Naive thymus-derived CD4-positive, alpha-beta T cell (primary cell): Measurements from ENCODE around the gene KIF21A. TPM values are rescaled to one million over a fixed set of nuclear protein-coding genes. Genes with fewer than 3 reads are reported as not detected.
A peak's percentile ranks its signal among the peaks of the same experiment; 100 is the strongest.

Source experiments
- ATAC-seq: fragments of 150-1000 bp; cut with Tn5 transposase; 2 replicates; pipeline ENCODE4 v1.10.0; 2021; ENCODE audit warnings: mild to moderate bottlenecking, moderate library complexity
- CTCF ChIA-PET: fragments of 350-600 bp; sonication (Branson Sonifier 250); formaldehyde crosslinking; loops from one replicate; lab custom pipeline; 2021; ENCODE audit warnings: antibody characterized with exemption; lab: Charles Lee
- POLR2A ChIA-PET: fragments of 350-600 bp; sonication (Branson Sonifier 250); formaldehyde crosslinking; loops from one replicate; lab custom pipeline; 2021; ENCODE audit warnings: antibody characterized with exemption, inconsistent platforms; lab: Charles Lee
- DNase-seq, 9 donors: peaks; one replicate each; pipeline versions ENCODE4 v3.0.0 to v3.0.0-alpha.2; 2020 to 2022; ENCODE audit warnings: mixed read lengths in 1 of 9
- H3K27ac ChIP-seq: one replicate; pipeline ENCODE4 v1.7.0; 2013; ENCODE audit warnings: mild to moderate bottlenecking, low read depth, low read length, moderate library complexity
- H3K27me3 ChIP-seq, 2 donors: one replicate each; pipeline ENCODE4 v1.7.0; 2013; ENCODE audit warnings: low read length in 2 of 2, mild to moderate bottlenecking in 2 of 2, moderate library complexity in 2 of 2; ENCODE audit not compliant: control insufficient read depth in 2 of 2, insufficient read depth in 2 of 2
- H3K36me3 ChIP-seq, 3 experiments: 1 replicate in 2 of 3; 2 replicates in 1 of 3; pipeline ENCODE4 v1.7.0; 2013; ENCODE audit warnings: low read length in 3 of 3, mild to moderate bottlenecking in 3 of 3, moderate library complexity in 1 of 3; ENCODE audit not compliant: insufficient read depth in 3 of 3, control insufficient read depth in 2 of 3
- H3K4me1 ChIP-seq, 2 donors: one replicate each; pipeline ENCODE4 v1.7.0; 2013; ENCODE audit warnings: low read length in 2 of 2, mild to moderate bottlenecking in 2 of 2, moderate library complexity in 1 of 2; ENCODE audit not compliant: control insufficient read depth in 2 of 2, insufficient read depth in 2 of 2
- H3K4me3 ChIP-seq: 2 replicates; pipeline ENCODE4 v1.7.0; 2013; ENCODE audit warnings: mild to moderate bottlenecking, low read length
- H3K9me3 ChIP-seq, 3 experiments: 1 replicate in 2 of 3; 2 replicates in 1 of 3; pipeline ENCODE4 v1.7.0; 2013; ENCODE audit warnings: low read length in 3 of 3; ENCODE audit not compliant: control insufficient read depth in 2 of 3
- H3K27ac Mint-ChIP-seq, 9 donors: one replicate each; pipeline ENCODE4 v1.8.0; 2020 to 2022; ENCODE audit warnings: mixed read lengths in 9 of 9, mild to moderate bottlenecking in 8 of 9, moderate library complexity in 5 of 9, inconsistent platforms in 2 of 9
- H3K27me3 Mint-ChIP-seq, 5 donors: one replicate each; pipeline ENCODE4 v1.8.0; 2021 to 2022; ENCODE audit warnings: mixed read lengths in 5 of 5, mild to moderate bottlenecking in 1 of 5
- H3K36me3 Mint-ChIP-seq, 5 donors: one replicate each; pipeline ENCODE4 v1.8.0; 2020 to 2022; ENCODE audit warnings: mixed read lengths in 5 of 5, mild to moderate bottlenecking in 3 of 5, inconsistent platforms in 1 of 5
- H3K4me1 Mint-ChIP-seq, 7 donors: one replicate each; pipeline ENCODE4 v1.8.0; 2020 to 2022; ENCODE audit warnings: mixed read lengths in 7 of 7, mild to moderate bottlenecking in 3 of 7, inconsistent platforms in 1 of 7
- H3K4me3 Mint-ChIP-seq, 10 donors: one replicate each; pipeline ENCODE4 v1.8.0; 2020 to 2022; ENCODE audit warnings: mild to moderate bottlenecking in 10 of 10, mixed read lengths in 10 of 10, moderate library complexity in 6 of 10, inconsistent platforms in 2 of 10
- H3K9me3 Mint-ChIP-seq, 11 donors: one replicate each; pipeline ENCODE4 v1.8.0; 2020 to 2022; ENCODE audit warnings: mixed read lengths in 11 of 11, mild to moderate bottlenecking in 4 of 11, inconsistent platforms in 1 of 11, moderate library complexity in 1 of 11
- intact Hi-C, 2 donors: fragments of 100-400 bp; cut with micrococcal nuclease; formaldehyde crosslinking; loops; one replicate each; pipeline ENCODE4 v1.15.1; 2023
- polyA plus RNA-seq, 2 donors: library from polyadenylated mRNA; unstranded; fragments of 300-500 nt; fragmentation: Illumina TruSeq; gene quantifications; one replicate each; pipeline ENCODE4 v1.2.3, GENCODE V29; 2021
- total RNA-seq, 6 experiments: library from RNA in 5 of 6; stranded (reverse) in 5 of 6; gene quantifications; 1 replicate in 5 of 6; 2 replicates in 1 of 6; pipeline ENCODE4 v1.2.3 and lab custom pipeline; 2021 to 2026

KIF21A gene
- total and polyA plus RNA-seq, 7 experiments from 2014 or later = 1.7 to 12.0 (median 6.9) TPM

DNA sequence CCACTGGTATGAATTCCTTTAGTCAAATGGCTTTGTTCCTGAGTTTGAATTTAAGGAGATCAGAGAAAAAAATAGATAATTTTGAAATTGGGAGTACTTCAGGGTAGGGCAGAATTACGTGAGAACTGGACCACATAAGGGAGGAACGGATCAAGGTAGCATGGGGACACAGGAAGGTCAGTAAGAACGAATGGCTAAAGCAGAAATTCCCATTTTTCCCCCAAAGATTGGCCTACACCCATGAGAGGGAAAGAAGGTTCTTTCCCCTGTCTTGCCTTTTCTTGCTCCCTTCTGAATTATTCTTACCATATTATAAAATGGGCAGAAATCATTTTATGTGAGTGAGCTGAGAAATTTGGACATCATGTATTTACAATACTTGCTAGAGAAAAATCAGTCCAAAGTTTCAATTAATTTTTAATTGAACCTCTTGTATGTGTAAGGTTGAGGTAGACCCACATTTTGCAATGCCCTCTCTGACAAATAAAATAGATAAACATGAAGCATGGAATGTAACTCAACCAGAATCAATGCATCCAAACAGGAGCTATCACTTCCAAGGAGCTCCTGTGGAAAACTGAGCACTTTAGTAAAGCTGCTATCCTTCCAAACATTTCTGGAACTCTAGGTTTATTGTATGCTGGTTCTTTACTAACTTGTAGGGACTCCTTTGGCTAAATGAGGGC, 93.8 kb downstream of the KIF21A start:
- H3K4me1 Mint-ChIP-seq = no peaks in the 10 kb centered on the region
- ATAC-seq (no peak), DNase-seq (no peak)
- CTCF ChIA-PET = interaction anchor here (1.4 kb wide), 1 partner anchor 31 kb away, joined by 3 read pairs; no protein-coding TSS in a partner anchor
- intact Hi-C loops = no loop called here
- peak overlapping the region in 1 of 9 donors; percentile 17 for H3K27ac Mint-ChIP-seq
- Histone ChIP-seq H3K27ac (no peak overlapping the region), H3K9me3 (no peaks in the 10 kb centered on the region), H3K27me3 (no peaks in the 10 kb centered on the region), H3K4me3 (no peak overlapping the region), H3K4me1 (no peaks in the 10 kb centered on the region), H3K36me3 (no peaks in the 10 kb centered on the region)
- H3K36me3 Mint-ChIP-seq = peaks cover 0 to 15% (median 5%) of the 10 kb centered on the region in 5 donors
- POLR2A ChIA-PET = no interaction called here
- H3K27me3 Mint-ChIP-seq = no peaks in the 10 kb centered on the region
- H3K9me3 Mint-ChIP-seq = no peaks in the 10 kb centered on the region
- no peak overlapping the region for H3K4me3 Mint-ChIP-seq

DNA sequence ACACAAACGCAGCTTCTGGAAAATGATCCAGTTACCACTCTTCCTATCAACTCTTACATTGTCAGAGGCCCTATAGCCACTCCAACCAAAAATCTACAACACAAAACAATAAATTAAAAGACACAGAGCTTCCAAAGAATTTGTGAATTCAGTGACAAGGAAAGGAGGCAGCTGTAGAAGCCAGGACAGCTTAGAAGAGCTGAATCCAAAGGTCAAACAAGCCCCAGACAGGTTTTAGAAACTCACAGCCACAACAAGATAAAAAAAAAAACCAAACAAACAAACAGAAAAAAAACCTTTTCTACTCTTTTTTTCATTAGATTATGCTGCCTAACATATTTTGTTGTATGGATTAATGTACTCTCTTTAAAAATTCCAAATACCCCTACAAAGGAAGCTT, 94.4 kb downstream of the KIF21A start:
- peaks cover 0 to 15% (median 5%) of the 10 kb centered on the region in 5 donors for H3K36me3 Mint-ChIP-seq
- ChIA-PET POLR2A (no interaction called here), CTCF (interaction anchor here (1.4 kb wide), 1 partner anchor 31 kb away, joined by 3 read pairs; no protein-coding TSS in a partner anchor)
- no peak overlapping the region for H3K27ac Mint-ChIP-seq
- DNase-seq (no peak), ATAC-seq (no peak)
- H3K4me1 ChIP-seq = no peaks in the 10 kb centered on the region
- H3K9me3 ChIP-seq = no peaks in the 10 kb centered on the region
- H3K27ac ChIP-seq = no peak overlapping the region
- no peak overlapping the region for H3K4me3 Mint-ChIP-seq
- no peaks in the 10 kb centered on the region for H3K9me3 Mint-ChIP-seq
- intact Hi-C loops = no loop called here
- no peak overlapping the region for H3K4me3 ChIP-seq
- H3K4me1 Mint-ChIP-seq = no peaks in the 10 kb centered on the region
- H3K36me3 ChIP-seq = no peaks in the 10 kb centered on the region
- no peaks in the 10 kb centered on the region for H3K27me3 ChIP-seq
- no peaks in the 10 kb centered on the region for H3K27me3 Mint-ChIP-seq

DNA sequence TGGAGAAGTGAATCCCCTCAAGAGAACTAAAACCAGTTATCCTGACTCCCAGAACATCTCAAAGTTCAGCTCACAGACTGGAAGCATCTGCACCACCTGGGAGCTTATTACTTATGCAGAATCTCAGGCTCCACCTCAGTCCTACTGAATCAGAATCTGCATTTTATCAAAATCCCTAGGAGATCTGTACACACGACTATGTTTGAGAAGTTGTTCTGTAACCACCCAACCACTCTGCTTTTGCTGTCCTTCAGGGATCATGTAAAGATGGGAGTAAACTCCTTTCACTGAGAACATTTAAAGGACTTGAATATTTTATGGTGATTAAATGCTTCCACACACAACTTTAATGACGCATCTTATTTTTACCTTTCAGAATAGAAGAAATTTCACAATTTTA, 98.0 kb downstream of the KIF21A start:
- POLR2A ChIA-PET = no interaction called here
- CTCF ChIA-PET = no interaction called here
- no peaks in the 10 kb centered on the region for H3K4me1 ChIP-seq
- no peak overlapping the region for H3K27ac ChIP-seq
- peaks cover 0 to 18% (median 6%) of the 10 kb centered on the region in 5 donors for H3K36me3 Mint-ChIP-seq
- no peaks in the 10 kb centered on the region for H3K27me3 ChIP-seq
- no peaks in the 10 kb centered on the region for H3K36me3 ChIP-seq
- ATAC-seq (no peak), DNase-seq (no peak)
- H3K27ac Mint-ChIP-seq = no peak overlapping the region
- H3K4me1 Mint-ChIP-seq = no peaks in the 10 kb centered on the region
- H3K9me3 ChIP-seq = no peaks in the 10 kb centered on the region
- no peaks in the 10 kb centered on the region for H3K9me3 Mint-ChIP-seq
- intact Hi-C loops = no loop called here
- no peaks in the 10 kb centered on the region for H3K27me3 Mint-ChIP-seq
- H3K4me3 ChIP-seq = no peak overlapping the region
- H3K4me3 Mint-ChIP-seq = no peak overlapping the region

DNA sequence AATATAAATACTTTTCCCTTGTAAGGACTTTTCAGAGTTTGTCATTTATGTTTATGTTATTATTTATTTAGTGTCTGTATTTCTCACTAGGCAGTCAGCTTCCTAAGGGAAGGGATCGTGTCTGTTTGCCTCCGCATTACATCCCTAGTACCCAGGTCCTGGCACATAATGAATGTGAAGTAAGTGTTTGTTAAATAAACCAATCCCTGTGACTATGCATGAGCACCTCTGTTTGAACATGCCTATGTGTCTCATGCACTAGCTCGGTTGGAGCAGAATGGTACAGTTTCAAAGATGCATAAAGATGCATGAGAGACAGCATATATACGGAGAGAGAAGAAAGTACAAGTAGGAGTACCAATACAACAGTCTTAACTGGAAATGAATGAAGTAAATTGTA, 99.3 kb downstream of the KIF21A start:
- Histone ChIP-seq H3K4me1 (no peaks in the 10 kb centered on the region), H3K27ac (no peak overlapping the region), H3K36me3 (no peaks in the 10 kb centered on the region), H3K4me3 (no peak overlapping the region), H3K9me3 (no peaks in the 10 kb centered on the region), H3K27me3 (no peaks in the 10 kb centered on the region)
- ChIA-PET CTCF (no interaction called here), POLR2A (no interaction called here)
- DNase-seq (no peak), ATAC-seq (no peak)
- no peaks in the 10 kb centered on the region for H3K4me1 Mint-ChIP-seq
- no peaks in the 10 kb centered on the region for H3K9me3 Mint-ChIP-seq
- peaks cover 0 to 22% (median 8%) of the 10 kb centered on the region in 5 donors for H3K36me3 Mint-ChIP-seq
- no peak overlapping the region for H3K4me3 Mint-ChIP-seq
- H3K27ac Mint-ChIP-seq = no peak overlapping the region
- H3K27me3 Mint-ChIP-seq = no peaks in the 10 kb centered on the region
- intact Hi-C loops = no loop called here

DNA sequence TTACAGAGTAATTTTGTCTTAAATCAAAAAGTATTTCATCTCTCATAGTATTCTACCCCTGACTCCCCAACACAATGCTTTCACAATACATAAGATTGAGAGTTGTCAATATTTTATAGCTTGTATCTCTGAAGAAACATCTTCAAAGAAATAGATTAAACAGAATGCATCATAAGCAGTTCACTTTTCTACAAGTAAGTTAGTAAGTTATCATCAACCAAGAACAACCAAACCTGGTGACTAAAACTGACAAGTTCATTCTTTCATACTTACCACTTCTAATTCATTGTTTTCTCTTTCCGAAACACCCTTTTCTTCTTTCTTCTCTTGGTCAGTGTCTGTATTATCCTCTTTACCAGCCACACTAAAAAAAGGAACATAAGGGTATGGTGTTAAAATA, 101.2 kb downstream of the KIF21A start:
- H3K4me1 ChIP-seq = no peaks in the 10 kb centered on the region
- no peak overlapping the region for H3K4me3 Mint-ChIP-seq
- H3K27ac Mint-ChIP-seq = no peak overlapping the region
- H3K27ac ChIP-seq = no peak overlapping the region
- no peaks in the 10 kb centered on the region for H3K36me3 ChIP-seq
- H3K4me1 Mint-ChIP-seq = no peaks in the 10 kb centered on the region
- intact Hi-C loops = no loop called here
- H3K27me3 Mint-ChIP-seq = no peaks in the 10 kb centered on the region
- peaks cover 0 to 27% (median 8%) of the 10 kb centered on the region in 5 donors for H3K36me3 Mint-ChIP-seq
- no peaks in the 10 kb centered on the region for H3K27me3 ChIP-seq
- ChIA-PET POLR2A (no interaction called here), CTCF (no interaction called here)
- H3K9me3 ChIP-seq = no peaks in the 10 kb centered on the region
- H3K4me3 ChIP-seq = no peak overlapping the region
- no peak for DNase-seq
- no peak for ATAC-seq
- no peaks in the 10 kb centered on the region for H3K9me3 Mint-ChIP-seq

DNA sequence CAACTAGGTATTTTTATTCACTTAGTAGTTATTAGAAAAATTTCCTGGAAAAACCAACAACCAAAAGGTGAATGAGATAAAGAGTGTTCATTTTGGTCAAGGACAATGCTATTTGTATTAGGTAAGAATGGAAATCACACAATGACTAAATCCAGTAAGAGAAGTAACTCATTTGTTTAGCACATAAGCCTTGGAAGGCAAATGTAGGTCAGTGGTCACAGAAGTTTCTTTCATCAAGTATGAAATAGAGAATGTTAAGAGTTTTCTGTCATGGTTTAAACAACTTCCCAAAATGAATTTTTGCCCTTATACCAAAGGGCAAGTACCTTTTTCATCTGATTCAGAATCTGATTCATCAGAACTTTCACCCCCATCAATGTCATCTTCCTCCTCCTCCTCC, 101.7 kb downstream of the KIF21A start:
- no peak overlapping the region for H3K27ac ChIP-seq
- H3K4me1 ChIP-seq = no peaks in the 10 kb centered on the region
- CTCF ChIA-PET = no interaction called here
- POLR2A ChIA-PET = no interaction called here
- no peaks in the 10 kb centered on the region for H3K27me3 ChIP-seq
- DNase-seq (no peak), ATAC-seq (no peak)
- Mint-ChIP-seq H3K4me3 (no peak overlapping the region), H3K9me3 (no peaks in the 10 kb centered on the region), H3K27ac (no peak overlapping the region), H3K4me1 (no peaks in the 10 kb centered on the region), H3K27me3 (no peaks in the 10 kb centered on the region), H3K36me3 (peaks cover 0 to 27% (median 8%) of the 10 kb centered on the region in 5 donors)
- H3K9me3 ChIP-seq = no peaks in the 10 kb centered on the region
- H3K4me3 ChIP-seq = no peak overlapping the region
- intact Hi-C loops = no loop called here
- no peaks in the 10 kb centered on the region for H3K36me3 ChIP-seq

DNA sequence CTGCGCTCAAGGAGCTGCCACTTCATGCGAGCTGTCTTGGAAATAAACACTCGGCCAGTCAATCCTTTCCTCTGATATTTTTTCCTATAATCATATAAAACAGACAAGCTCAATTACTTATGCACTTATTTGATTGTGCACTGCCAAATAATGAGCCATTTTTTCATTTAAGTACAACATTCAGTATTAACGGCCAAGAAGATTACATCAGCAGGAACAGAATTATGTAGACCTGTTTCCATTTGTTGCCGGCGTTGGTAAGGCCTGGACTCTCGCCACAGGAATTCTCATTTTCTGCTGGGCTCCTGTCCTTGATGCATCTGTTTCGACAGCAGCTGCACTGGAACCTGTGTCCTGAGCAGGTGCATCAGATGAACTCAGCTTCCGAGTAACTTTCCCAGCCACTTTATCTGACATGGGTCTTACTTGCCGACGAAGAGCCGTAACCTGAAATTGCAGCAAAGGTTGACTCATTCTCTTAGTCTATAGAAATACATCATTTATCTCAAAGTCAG, 110.2 kb downstream of the KIF21A start:
- Mint-ChIP-seq H3K27ac (peak overlapping the region in 1 of 9 donors; percentile 31), H3K27me3 (no peaks in the 10 kb centered on the region), H3K4me3 (no peak overlapping the region), H3K9me3 (no peaks in the 10 kb centered on the region), H3K36me3 (peaks cover 0 to 31% (median 18%) of the 10 kb centered on the region in 5 donors), H3K4me1 (peaks cover 6 to 16% (median 13%) of the 10 kb centered on the region in 7 donors)
- Histone ChIP-seq H3K4me3 (no peak overlapping the region), H3K27ac (no peak overlapping the region), H3K27me3 (no peaks in the 10 kb centered on the region), H3K9me3 (no peaks in the 10 kb centered on the region), H3K36me3 (no peaks in the 10 kb centered on the region), H3K4me1 (peaks cover 8 to 15% of the 10 kb centered on the region in 2 donors)
- ChIA-PET POLR2A (no interaction called here), CTCF (interaction anchor here (0.5 to 1.0 kb wide), 3 partner anchors 10 to 249 kb away, joined by 3 to 4 read pairs (median 3); no protein-coding TSS in a partner anchor)
- no peak for ATAC-seq
- intact Hi-C loops = no loop called here
- no peak for DNase-seq
